ENCODE results near the gene TSNAX.

- no peak for TF ChIP-seq POLR2A (IDR thresholded peaks at IDR 0.05; ENCODE audit: borderline replicate concordance, extremely low read depth, insufficient read depth, insufficient read length)
- no peak for TF ChIP-seq REST (IDR thresholded peaks at IDR 0.05; ENCODE audit: low read depth)
- TF ChIP-seq SP1 (IDR thresholded peaks at IDR 0.05; ENCODE audit: low read depth) = no peak
- no peak for TF ChIP-seq EZH2 (IDR thresholded peaks at IDR 0.05)
- TF ChIP-seq CTCF (IDR thresholded peaks at IDR 0.05 in 2 of 3, conservative IDR thresholded peaks at IDR 0.05 in 1 of 3; ENCODE audit: borderline replicate concordance in 1 of 3, insufficient read depth in 1 of 3, low read depth in 2 of 3, low read length in 2 of 3) = no peak
- no peak for TF ChIP-seq ZNF274 (IDR thresholded peaks at IDR 0.05; ENCODE audit: low read depth, low read length)
- TF ChIP-seq CEBPB (IDR thresholded peaks at IDR 0.05; ENCODE audit: low read depth) = no peak
- TF ChIP-seq POLR2AphosphoS5 (IDR thresholded peaks at IDR 0.05; ENCODE audit: low read depth, low read length) = no peak
- TF ChIP-seq CBX3 (IDR thresholded peaks at IDR 0.05; ENCODE audit: low read depth) = no peak
- TF ChIP-seq EGR1 (IDR thresholded peaks at IDR 0.05; ENCODE audit: low read depth) = no peak
- TF ChIP-seq MAX (IDR thresholded peaks at IDR 0.05) = no peak
- TF ChIP-seq ATF3 (IDR thresholded peaks at IDR 0.05) = no peak
- no peak for TF ChIP-seq SIN3A (IDR thresholded peaks at IDR 0.05; ENCODE audit: low read depth)
Observed at GRCh38 chr1:231508497-231508896, 20.0 kb upstream of the TSNAX start.
